OCI-LY3 (cell line): Measurements from ENCODE around the gene MGAT4B.

Source experiments
- EZH2phosphoT487 ChIP-seq: fragments of 200-600 bp; shearing (Covaris generic); IDR thresholded peaks from 2 replicates; pipeline ENCODE4 v1.6.1; 2018; ENCODE audit warnings: antibody characterized with exemption, mixed run types, low read depth
- TF ChIP-seq, protein P1 (sequence below): fragments of 200-600, 300-600 bp; sonication (generic); IDR thresholded peaks from 2 replicates; pipeline ENCODE4 v1.5.1; 2014; ENCODE audit warnings: antibody characterized with exemption, low read length, low read depth

DNA sequence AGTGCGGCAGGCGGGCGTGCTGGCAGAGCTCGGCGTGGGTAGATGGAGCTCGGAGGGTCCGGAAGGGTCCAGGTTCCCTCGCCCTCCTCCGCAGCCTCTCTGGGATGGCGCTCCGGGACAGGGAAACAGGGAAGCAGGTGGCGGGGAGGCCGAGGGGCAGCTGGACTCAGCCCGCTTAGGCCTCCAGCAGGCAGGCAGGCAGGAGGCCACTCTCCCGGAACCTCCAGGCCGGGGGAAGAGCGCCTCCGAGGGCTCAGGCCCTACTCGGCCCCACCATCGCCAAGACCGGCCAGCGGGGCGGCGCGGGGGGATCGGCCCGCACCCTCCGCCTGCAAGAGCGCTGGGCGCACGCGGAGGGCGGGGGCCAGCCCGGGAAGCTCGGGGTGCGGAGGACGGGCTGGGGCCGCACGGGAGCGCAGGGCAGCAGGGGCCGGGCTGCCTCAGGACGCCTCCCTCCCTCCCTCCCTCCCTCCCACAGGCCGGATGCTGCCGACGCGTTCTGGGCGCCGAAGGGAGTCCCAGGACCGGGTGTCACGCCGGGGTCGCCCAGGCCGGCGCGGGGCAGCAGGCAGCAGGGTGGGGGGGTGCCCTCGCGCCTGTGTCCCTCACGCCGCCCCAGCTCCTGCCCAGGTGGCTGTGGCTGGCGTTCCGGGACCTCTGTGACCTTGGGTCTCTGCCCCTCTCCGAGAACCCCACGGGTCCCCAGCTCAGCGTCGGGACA lies 977 bp downstream of the MGAT4B start:
- TF ChIP-seq, protein P1, sequence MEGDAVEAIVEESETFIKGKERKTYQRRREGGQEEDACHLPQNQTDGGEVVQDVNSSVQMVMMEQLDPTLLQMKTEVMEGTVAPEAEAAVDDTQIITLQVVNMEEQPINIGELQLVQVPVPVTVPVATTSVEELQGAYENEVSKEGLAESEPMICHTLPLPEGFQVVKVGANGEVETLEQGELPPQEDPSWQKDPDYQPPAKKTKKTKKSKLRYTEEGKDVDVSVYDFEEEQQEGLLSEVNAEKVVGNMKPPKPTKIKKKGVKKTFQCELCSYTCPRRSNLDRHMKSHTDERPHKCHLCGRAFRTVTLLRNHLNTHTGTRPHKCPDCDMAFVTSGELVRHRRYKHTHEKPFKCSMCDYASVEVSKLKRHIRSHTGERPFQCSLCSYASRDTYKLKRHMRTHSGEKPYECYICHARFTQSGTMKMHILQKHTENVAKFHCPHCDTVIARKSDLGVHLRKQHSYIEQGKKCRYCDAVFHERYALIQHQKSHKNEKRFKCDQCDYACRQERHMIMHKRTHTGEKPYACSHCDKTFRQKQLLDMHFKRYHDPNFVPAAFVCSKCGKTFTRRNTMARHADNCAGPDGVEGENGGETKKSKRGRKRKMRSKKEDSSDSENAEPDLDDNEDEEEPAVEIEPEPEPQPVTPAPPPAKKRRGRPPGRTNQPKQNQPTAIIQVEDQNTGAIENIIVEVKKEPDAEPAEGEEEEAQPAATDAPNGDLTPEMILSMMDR = no peak
- no peak for TF ChIP-seq EZH2phosphoT487
